ENCODE data around the gene LILRB3. TPM values are rescaled to one million over a fixed set of nuclear protein-coding genes. Genes with fewer than 3 reads are reported as not detected.

LILRB3 gene
- total and polyA plus RNA-seq, 4 experiments from 2014 or later, result 0.97 to 9.1 (median 7.3) TPM

- Mint-ChIP-seq H3K27me3 (no peaks in the 10 kb centered on the region), H3K9me3 (peaks cover 0 to 1% (median 0%) of the 10 kb centered on the region in 8 donors), H3K36me3 (peaks cover 17 to 29% of the 10 kb centered on the region in 2 donors), H3K4me1 (peaks cover 17 to 54% (median 34%) of the 10 kb centered on the region in 4 donors), H3K27ac (peak overlapping the region; percentile 94 to 100 (median 99)), H3K4me3 (peak overlapping the region; percentile 90 to 99 (median 96))
- CTCF ChIA-PET (ENCODE audit: partially characterized antibody), result interaction anchor here (2.7 to 5.0 kb wide), 4 partner anchors 13 to 76 kb away, joined by 10 to 56 read pairs (median 28); partner anchors contain the start of genes LENG1 and RPS9
- DNase-seq, result peak; percentile 100
- H3K27ac ChIP-seq (ENCODE audit: low read depth, low read length), result peak overlapping the region; percentile 99
- peak overlapping the region; percentile 63 to 76 for H3K4me3 ChIP-seq (ENCODE audit: low read length in 2 of 2)
- intact Hi-C loops (cut with micrococcal nuclease), result loop anchor here (1.0 to 5.0 kb wide), 8 partner anchors 10 to 1932 kb away; partner anchors contain the start of genes CNOT3, LENG1, LENG9 and MYADM
- no peaks in the 10 kb centered on the region for H3K9me3 ChIP-seq (ENCODE audit: control insufficient read depth in 1 of 2, low read length in 2 of 2)
- H3K4me1 ChIP-seq (ENCODE audit: insufficient read depth, low read length), result peaks cover 30% of the 10 kb centered on the region
- no peaks in the 10 kb centered on the region for H3K27me3 ChIP-seq (ENCODE audit: insufficient read depth, low read length)
- peaks cover 17% of the 10 kb centered on the region for H3K36me3 ChIP-seq (ENCODE audit: insufficient read depth, low read length)
- POLR2A ChIA-PET (ENCODE audit: partially characterized antibody), result interaction anchor here (0.7 to 7.3 kb wide), 15 partner anchors 12 to 1464 kb away, joined by 3 to 256 read pairs (median 8); partner anchors contain the start of genes CNOT3, LENG1, LENG8 and PRPF31
These were observed 32.2 kb downstream of the LILRB3 start for GRCh38 chr19:54190503-54191010.

GRCh38 chr19:54189735-54190502 lies 32.9 kb downstream of the LILRB3 start:
- peak; percentile 100 for DNase-seq
- Histone ChIP-seq H3K36me3 (ENCODE audit: insufficient read depth, low read length) (peaks cover 17% of the 10 kb centered on the region), H3K4me3 (ENCODE audit: low read length in 2 of 2) (peak overlapping the region; percentile 57 to 76), H3K9me3 (ENCODE audit: control insufficient read depth in 1 of 2, low read length in 2 of 2) (no peaks in the 10 kb centered on the region), H3K27ac (ENCODE audit: low read depth, low read length) (peak overlapping the region; percentile 99), H3K27me3 (ENCODE audit: insufficient read depth, low read length) (no peaks in the 10 kb centered on the region), H3K4me1 (ENCODE audit: insufficient read depth, low read length) (peaks cover 30% of the 10 kb centered on the region)
- ChIA-PET CTCF (ENCODE audit: partially characterized antibody) (interaction anchor here (0.8 to 5.0 kb wide), 12 partner anchors 14 to 202 kb away, joined by 3 to 56 read pairs (median 5); partner anchors contain the start of genes CNOT3, LENG1, RPS9 and TMC4), POLR2A (ENCODE audit: partially characterized antibody) (interaction anchor here (0.5 to 7.3 kb wide), 29 partner anchors 12 to 1465 kb away, joined by 3 to 256 read pairs (median 5); partner anchors contain the start of genes CNOT3, LENG1, LENG8 and LILRA6)
- peaks cover 12 to 28% of the 10 kb centered on the region in 2 donors for H3K36me3 Mint-ChIP-seq
- intact Hi-C loops (cut with micrococcal nuclease), result loop anchor here (1.0 to 5.0 kb wide), 10 partner anchors 10 to 1932 kb away; partner anchors contain the start of genes CNOT3, LENG1, LENG9 and MYADM
- peaks cover 15 to 54% (median 32%) of the 10 kb centered on the region in 4 donors for H3K4me1 Mint-ChIP-seq
- peak overlapping the region; percentile 90 to 99 (median 96) for H3K4me3 Mint-ChIP-seq
- H3K9me3 Mint-ChIP-seq, result peaks cover 0 to 1% (median 0%) of the 10 kb centered on the region in 8 donors
- H3K27me3 Mint-ChIP-seq, result no peaks in the 10 kb centered on the region
- peak overlapping the region; percentile 94 to 100 (median 99) for H3K27ac Mint-ChIP-seq

- ChIA-PET CTCF (ENCODE audit: partially characterized antibody) (interaction anchor here (0.8 to 5.0 kb wide), 12 partner anchors 14 to 202 kb away, joined by 3 to 56 read pairs (median 5); partner anchors contain the start of genes CNOT3, LENG1, RPS9 and TMC4), POLR2A (ENCODE audit: partially characterized antibody) (interaction anchor here (0.5 to 7.3 kb wide), 26 partner anchors 11 to 1465 kb away, joined by 3 to 256 read pairs (median 5); partner anchors contain the start of genes CNOT3, FIZ1, LENG1 and LILRA6)
- peak within 1 kb of the TSS; percentile 90 to 99 (median 96) for H3K4me3 Mint-ChIP-seq
- Histone ChIP-seq H3K27me3 (ENCODE audit: insufficient read depth, low read length) (no peaks in the 10 kb centered on the region), H3K9me3 (ENCODE audit: control insufficient read depth in 1 of 2, low read length in 2 of 2) (no peaks in the 10 kb centered on the region), H3K4me3 (ENCODE audit: low read length in 2 of 2) (peak within 1 kb of the TSS; percentile 57 to 76), H3K27ac (ENCODE audit: low read depth, low read length) (peak within 1 kb of the TSS; percentile 99), H3K36me3 (ENCODE audit: insufficient read depth, low read length) (peaks cover 17% of the 10 kb centered on the region), H3K4me1 (ENCODE audit: insufficient read depth, low read length) (peaks cover 30% of the 10 kb centered on the region)
- no peak for DNase-seq
- peaks cover 15 to 54% (median 32%) of the 10 kb centered on the region in 4 donors for H3K4me1 Mint-ChIP-seq
- intact Hi-C loops (cut with micrococcal nuclease), result loop anchor here (1.0 to 2.0 kb wide), 2 partner anchors 16 to 42 kb away; no protein-coding TSS in a partner anchor
- H3K36me3 Mint-ChIP-seq, result peaks cover 11 to 28% of the 10 kb centered on the region in 2 donors
- peaks cover 0 to 1% (median 0%) of the 10 kb centered on the region in 8 donors for H3K9me3 Mint-ChIP-seq
- peak within 1 kb of the TSS; percentile 96 to 100 (median 99) for H3K27ac Mint-ChIP-seq
- H3K27me3 Mint-ChIP-seq, result no peaks in the 10 kb centered on the region
These were observed 33.6 kb downstream of the LILRB3 start, which contains the start of gene MBOAT7 for GRCh38 chr19:54189145-54189734. Gene MBOAT7 (minus strand): TSS chr19:54189580. CDS start chr19:54188508, 1,072 bp downstream.

GRCh38 chr19:54188215-54188871 lies 34.5 kb downstream of the LILRB3 start:
- ChIA-PET CTCF (ENCODE audit: partially characterized antibody) (interaction anchor here (2.7 to 5.0 kb wide), 4 partner anchors 15 to 78 kb away, joined by 10 to 56 read pairs (median 28); partner anchors contain the start of genes LENG1 and RPS9), POLR2A (ENCODE audit: partially characterized antibody) (interaction anchor here (1.0 to 7.3 kb wide), 14 partner anchors 14 to 1466 kb away, joined by 3 to 256 read pairs (median 6); partner anchors contain the start of genes CNOT3, FIZ1, LENG1 and PRPF31)
- Mint-ChIP-seq H3K27me3 (no peaks in the 10 kb centered on the region), H3K9me3 (peaks cover 0 to 1% (median 0%) of the 10 kb centered on the region in 8 donors), H3K4me1 (peaks cover 16 to 51% (median 31%) of the 10 kb centered on the region in 4 donors), H3K4me3 (peak overlapping the region; percentile 80 to 99 (median 87)), H3K36me3 (peaks cover 11 to 25% of the 10 kb centered on the region in 2 donors), H3K27ac (peak overlapping the region; percentile 85 to 96 (median 90))
- intact Hi-C loops (cut with micrococcal nuclease), result loop anchor here (2.0 kb wide), 1 partner anchor 16 kb away; no protein-coding TSS in a partner anchor
- H3K36me3 ChIP-seq (ENCODE audit: insufficient read depth, low read length), result peaks cover 12% of the 10 kb centered on the region
- no peaks in the 10 kb centered on the region for H3K9me3 ChIP-seq (ENCODE audit: control insufficient read depth in 1 of 2, low read length in 2 of 2)
- DNase-seq, result peak in 3 of 5 donors; percentile 31 to 91 (median 37)
- H3K4me1 ChIP-seq (ENCODE audit: insufficient read depth, low read length), result peaks cover 30% of the 10 kb centered on the region
- H3K4me3 ChIP-seq (ENCODE audit: low read length in 2 of 2), result peak overlapping the region; percentile 23 to 76
- no peaks in the 10 kb centered on the region for H3K27me3 ChIP-seq (ENCODE audit: insufficient read depth, low read length)
- peak overlapping the region; percentile 99 for H3K27ac ChIP-seq (ENCODE audit: low read depth, low read length)

- peaks cover 0 to 1% (median 0%) of the 10 kb centered on the region in 8 donors for H3K9me3 Mint-ChIP-seq
- ChIA-PET CTCF (ENCODE audit: partially characterized antibody) (interaction anchor here (0.9 to 4.5 kb wide), 2 partner anchors 19 to 80 kb away, joined by 3 to 37 read pairs; no protein-coding TSS in a partner anchor), POLR2A (ENCODE audit: partially characterized antibody) (interaction anchor here (1.1 to 7.3 kb wide), 5 partner anchors 14 to 50 kb away, joined by 3 to 256 read pairs (median 5); partner anchors contain the start of genes CNOT3, RPS9 and TMC4)
- H3K4me3 ChIP-seq (ENCODE audit: low read length in 2 of 2), result no peak overlapping the region
- intact Hi-C loops (cut with micrococcal nuclease), result no loop called here
- H3K4me1 Mint-ChIP-seq, result peaks cover 12 to 41% (median 22%) of the 10 kb centered on the region in 4 donors
- peak overlapping the region in 5 of 7 donors; percentile 12 to 96 (median 70) for H3K27ac Mint-ChIP-seq
- no peak overlapping the region for H3K27ac ChIP-seq (ENCODE audit: low read depth, low read length)
- no peaks in the 10 kb centered on the region for H3K9me3 ChIP-seq (ENCODE audit: control insufficient read depth in 1 of 2, low read length in 2 of 2)
- H3K27me3 ChIP-seq (ENCODE audit: insufficient read depth, low read length), result no peaks in the 10 kb centered on the region
- DNase-seq, result no peak
- H3K36me3 Mint-ChIP-seq, result peaks cover 7 to 22% of the 10 kb centered on the region in 2 donors
- H3K4me3 Mint-ChIP-seq, result peak overlapping the region in 5 of 8 donors; percentile 54 to 89 (median 80)
- peaks cover 7% of the 10 kb centered on the region for H3K36me3 ChIP-seq (ENCODE audit: insufficient read depth, low read length)
- H3K4me1 ChIP-seq (ENCODE audit: insufficient read depth, low read length), result peaks cover 26% of the 10 kb centered on the region
- no peaks in the 10 kb centered on the region for H3K27me3 Mint-ChIP-seq
These were observed 35.8 kb downstream of the LILRB3 start for GRCh38 chr19:54186934-54187381.
